HepG2 (cell line): ENCODE results near the gene NCBP1. TPM values are rescaled to one million over a fixed set of nuclear protein-coding genes. Genes with fewer than 3 reads are reported as not detected.
A peak's percentile ranks its signal among the peaks of the same experiment; 100 is the strongest.

Experiments used
- ATAC-seq: fragments of 200-7000 bp; cut with Tn5 transposase; 3 replicates; pipeline ENCODE4 v1.9.1; 2020; ENCODE audit warnings: mild to moderate bottlenecking, moderate library complexity
- BruUV-seq: library from RNA; stranded (reverse); fragments of 400-500 nt; replicated peaks from 2 replicates; lab custom pipeline; 2021; lab: Mats Ljungman, UMichigan
- CTCF ChIA-PET: fragments of 300-600 bp; formaldehyde crosslinking; extraction: SDS; loops from one replicate; lab custom pipeline; 2021; ENCODE audit warnings: low total read pairs, inconsistent platforms, low intra/inter-chr PET ratio; lab: Yijun Ruan, JAX
- POLR2A ChIA-PET: fragments of 350-600 bp; sonication (Branson Sonifier 250); formaldehyde crosslinking; loops from one replicate; lab custom pipeline; 2020; ENCODE audit warnings: antibody characterized with exemption, inconsistent platforms; lab: Yijun Ruan, JAX
- DNase-seq: peaks from one replicate; pipeline ENCODE4 v3.0.0-alpha.2; 2015; ENCODE audit warnings: low spot score
- FAIRE-seq: peaks from 3 replicates; lab custom pipeline; 2011; peaks lifted over from hg19 to GRCh38; lab: Jason Lieb, UNC
- H2AFZ ChIP-seq: one replicate; pipeline ENCODE4 v1.6.1; 2011; ENCODE audit warnings: low read length, inconsistent platforms
- H3K27ac ChIP-seq: fragments of 300-600 bp; 3 replicates; pipeline ENCODE4 v1.8.0; 2011; ENCODE audit warnings: mixed run types, mild to moderate bottlenecking, mixed read lengths, low read length, inconsistent platforms; ENCODE audit not compliant: insufficient read depth; ENCODE audit errors: extremely low read length
- H3K27me3 ChIP-seq, 2 experiments: fragments of 200-600 bp in 1 of 2; 2 replicates in 1 of 2; 3 replicates in 1 of 2; pipeline versions ENCODE4 v1.6.0 to v1.8.0; 2011; ENCODE audit warnings: low read length in 2 of 2, mild to moderate bottlenecking in 2 of 2, moderate library complexity in 2 of 2, inconsistent platforms in 1 of 2; ENCODE audit not compliant: insufficient read depth in 2 of 2, control insufficient read depth in 1 of 2
- H3K36me3 ChIP-seq, 2 experiments: fragments of 200-600 bp in 1 of 2; replicated peaks in 1 of 2; 2 replicates in 1 of 2; 3 replicates in 1 of 2; pipeline versions ENCODE4 v1.5.1 to v1.8.0; 2011; ENCODE audit warnings: low read length in 2 of 2, inconsistent platforms in 1 of 2; ENCODE audit not compliant: insufficient read depth in 2 of 2, control insufficient read depth in 1 of 2
- H3K4me1 ChIP-seq: 2 replicates; pipeline ENCODE4 v1.5.1; 2012; ENCODE audit warnings: low read length, inconsistent platforms; ENCODE audit not compliant: insufficient read depth
- H3K4me2 ChIP-seq: 2 replicates; pipeline ENCODE4 v1.6.0; 2011; ENCODE audit warnings: low read depth, low read length, inconsistent platforms
- H3K4me3 ChIP-seq, 3 experiments: fragments of 200-600 bp in 1 of 3; sonication (generic), shearing (Covaris generic) in 1 of 3; replicated peaks in 1 of 3; 2 replicates each; pipeline ENCODE4 v1.5.1; 2011 to 2016; ENCODE audit warnings: low read length in 3 of 3, inconsistent platforms in 2 of 3, low read depth in 2 of 3, mild to moderate bottlenecking in 2 of 3, control low read depth in 1 of 3, mixed read lengths in 1 of 3; ENCODE audit not compliant: insufficient read depth in 1 of 3
- H3K79me2 ChIP-seq: one replicate; pipeline ENCODE4 v1.6.1; 2011; ENCODE audit warnings: low read length, inconsistent platforms; ENCODE audit not compliant: insufficient read depth
- H3K9ac ChIP-seq: 2 replicates; pipeline ENCODE4 v1.6.0; 2011; ENCODE audit warnings: mild to moderate bottlenecking, low read depth, low read length, inconsistent platforms; ENCODE audit not compliant: insufficient read depth
- H3K9me3 ChIP-seq: 2 replicates; pipeline ENCODE4 v1.5.1; 2012; ENCODE audit warnings: mild to moderate bottlenecking, low read length
- H4K20me1 ChIP-seq: 2 replicates; pipeline ENCODE4 v1.6.0; 2011; ENCODE audit warnings: inconsistent platforms, mild to moderate bottlenecking, low read length, moderate library complexity; ENCODE audit not compliant: insufficient read depth
- ATM ChIP-seq: fragments of 450-650 bp; IDR thresholded peaks from 2 replicates; pipeline ENCODE4 v1.7.1; 2017; ENCODE audit warnings: mild to moderate bottlenecking, borderline replicate concordance
- BHLHE40 ChIP-seq: IDR thresholded peaks from 2 replicates; pipeline ENCODE4 v1.6.1; 2011; ENCODE audit warnings: low read length, improper control_type of control experiment
- FOSL1 ChIP-seq: sonication (generic); formaldehyde crosslinking; IDR thresholded peaks from 2 replicates; pipeline ENCODE4 v1.9.0; 2021; ENCODE audit warnings: missing genetic modification reagents, borderline replicate concordance
- FOSL2 ChIP-seq: sonication (generic); formaldehyde crosslinking; IDR thresholded peaks from 2 replicates; pipeline ENCODE4 v1.4.0; 2020; ENCODE audit warnings: missing genetic modification reagents
- GPBP1L1 ChIP-seq: sonication (generic); formaldehyde crosslinking; IDR thresholded peaks from 2 replicates; pipeline ENCODE4 v1.5.0; 2020; ENCODE audit warnings: mild to moderate bottlenecking, missing genetic modification reagents
- HINFP ChIP-seq: sonication (generic); formaldehyde crosslinking; IDR thresholded peaks from 2 replicates; pipeline ENCODE4 v1.4.0; 2020; ENCODE audit warnings: low read depth, mild to moderate bottlenecking, missing genetic modification reagents
- MAZ ChIP-seq, 2 experiments: sonication (generic) in 1 of 2; formaldehyde crosslinking in 1 of 2; IDR thresholded peaks; 2 replicates each; pipeline versions ENCODE4 v1.5.0 to v1.6.1; 2012 to 2020; ENCODE audit warnings: low read depth in 2 of 2, mild to moderate bottlenecking in 2 of 2, borderline replicate concordance in 1 of 2, improper control_type of control experiment in 1 of 2, low read length in 1 of 2, missing genetic modification reagents in 1 of 2, moderate library complexity in 1 of 2
- MTA3 ChIP-seq: sonication (generic); formaldehyde crosslinking; IDR thresholded peaks from 2 replicates; pipeline ENCODE4 v1.4.0; 2020; ENCODE audit warnings: missing genetic modification reagents
- REL ChIP-seq: sonication (generic); formaldehyde crosslinking; conservative IDR thresholded peaks from 2 replicates; pipeline ENCODE4 v1.8.0; 2022; ENCODE audit warnings: mild to moderate bottlenecking, missing genetic modification reagents, moderate library complexity
- U2AF2 ChIP-seq: fragments of 200-400 bp; formaldehyde crosslinking; IDR thresholded peaks from 2 replicates; pipeline ENCODE4 v1.6.1; 2017; ENCODE audit warnings: low read depth, mild to moderate bottlenecking, low read length
- ZBTB37 ChIP-seq: sonication (generic); formaldehyde crosslinking; IDR thresholded peaks from 2 replicates; pipeline ENCODE4 v1.4.0; 2020; ENCODE audit warnings: mild to moderate bottlenecking, missing genetic modification reagents
- ZNF143 ChIP-seq: sonication (generic); formaldehyde crosslinking; IDR thresholded peaks from 2 replicates; pipeline ENCODE4 v1.4.0; 2020; ENCODE audit warnings: missing genetic modification reagents
- WGBS: methylation state at CpG from one replicate; pipeline ENCODE4 v1.1.6; 2017; ENCODE audit warnings: low lambda C conversion rate; 5-methylcytosine and 5-hydroxymethylcytosine counted together
- in situ Hi-C: cut with HindIII; loops from 2 replicates; pipeline ENCODE4 v1.10.0; 2017; ENCODE audit warnings: low pct_unique_long_range_greater_than_20kb; ENCODE audit not compliant: extremely low pct_ligation_motif_present
- intact Hi-C: fragments of 100-400 bp; cut with micrococcal nuclease; formaldehyde crosslinking; loops from one replicate; pipeline ENCODE4 v1.10.0; 2022; ENCODE audit not compliant: unreplicated experiment
- polyA plus RNA-seq, 8 experiments: library from polyadenylated mRNA; depleted of rRNA in 3 of 8; stranded (reverse) in 7 of 8; unstranded in 1 of 8; fragments of >200 nt; fragmentation: Illumina TruSeq in 4 of 8; extraction: Trizol in 4 of 8; gene quantifications; 2 replicates each; pipeline versions ENCODE4 v1.2.1 to v1.2.3, GENCODE V29; 2011 to 2016; ENCODE audit warnings: low read depth in 4 of 8, missing spikeins in 1 of 8, mixed read lengths in 1 of 8; ENCODE audit not compliant: insufficient read depth in 1 of 8
- total RNA-seq, 5 experiments: library from RNA; depleted of rRNA; stranded (reverse); fragments of >200 nt; fragmentation: Illumina TruSeq; extraction: Trizol; gene quantifications; 2 replicates each; pipeline ENCODE4 v1.2.3, GENCODE V29; 2016; ENCODE audit warnings: low read depth in 1 of 5

NCBP1 gene
- total and polyA plus RNA-seq, 2 of the 13 experiments (the other 11 are each of a cell fraction or from before 2014, with no cell fraction given) = 13.3 to 40.2 TPM

GRCh38 chr9:97695390-97695789, 61.8 kb downstream of the NCBP1 start:
- ChIA-PET CTCF (no interaction called here), POLR2A (interaction anchor here (1.1 to 2.8 kb wide), 2 partner anchors 62 to 227 kb away, joined by 3 to 20 read pairs; partner anchors contain the start of genes NCBP1, TRMO and TSTD2)
- ATAC-seq (no peak), FAIRE-seq (peak; percentile 4), DNase-seq (no peak)
- no TSS peak for BruUV-seq
- Histone ChIP-seq H3K27ac (no peak overlapping the region), H3K4me3 (peak overlapping the region; percentile 83 to 86 (median 85); a peak in 5 of 6 replicates), H3K4me1 (peaks cover 57% of the 10 kb centered on the region), H3K79me2 (peaks cover 34% of the 10 kb centered on the region), H4K20me1 (no peaks in the 10 kb centered on the region), H3K9ac (peak overlapping the region; percentile 92), H3K4me2 (peak overlapping the region; percentile 81), H3K27me3 (no peaks in the 10 kb centered on the region), H3K9me3 (no peaks in the 10 kb centered on the region), H3K36me3 (peaks cover 7 to 8% of the 10 kb centered on the region in 2 experiments; a peak in 4 of 5 replicates), H2AFZ (no peak overlapping the region)
- in situ Hi-C loops = no loop called here
- TF ChIP-seq ATM = no peak
- 0 out of 2 replicates have a peak, but pooled peaks have one; percentile 41 for TF ChIP-seq REL (CRISPR knock-in tag)
- TF ChIP-seq GPBP1L1 (CRISPR knock-in tag) = no peak
- 25% methylated on average over 3 of the region's 3 CpGs for WGBS
- intact Hi-C loops = no loop called here

- Histone ChIP-seq H4K20me1 (no peaks in the 10 kb centered on the region), H3K4me3 (peak overlapping the region; percentile 83 to 86 (median 85)), H3K4me1 (peaks cover 61% of the 10 kb centered on the region), H3K4me2 (peak overlapping the region; percentile 81), H3K9ac (peak overlapping the region; percentile 92), H3K9me3 (no peaks in the 10 kb centered on the region), H3K27me3 (no peaks in the 10 kb centered on the region), H3K36me3 (peaks cover 2 to 3% of the 10 kb centered on the region in 2 experiments; a peak in 3 of 5 replicates), H2AFZ (peak overlapping the region; percentile 48), H3K79me2 (peaks cover 34% of the 10 kb centered on the region), H3K27ac (peak overlapping the region; percentile 82)
- ChIA-PET POLR2A (interaction anchor here (1.0 to 2.8 kb wide), 10 partner anchors 8 to 532 kb away, joined by 3 to 20 read pairs (median 4); partner anchors contain the start of genes ANP32B, NANS, NCBP1 and TRMO), CTCF (no interaction called here)
- ATAC-seq (peak; percentile 17; the same call in 1 of the 3 replicates), DNase-seq (peak; percentile 5), FAIRE-seq (no peak)
- in situ Hi-C loops = no loop called here
- TSS peak; percentile 45 for BruUV-seq
- 6% methylated on average over 8 of the region's 9 CpGs for WGBS
- intact Hi-C loops = no loop called here
- no peak for TF ChIP-seq BHLHE40
- no peak for TF ChIP-seq ZNF143 (CRISPR knock-in tag)
- TF ChIP-seq HINFP (CRISPR knock-in tag) = no peak
- no peak for TF ChIP-seq MAZ (IDR thresholded peaks at IDR 0.05; ENCODE audit: borderline replicate concordance, low read depth, low read length)
- no peak for TF ChIP-seq MAZ (CRISPR knock-in tag; IDR thresholded peaks at IDR 0.05; ENCODE audit: low read depth)
- TF ChIP-seq MTA3 = no peak
- 0 out of 2 replicates have a peak, but pooled peaks have one; percentile 5 for TF ChIP-seq U2AF2
- no peak for TF ChIP-seq ZBTB37 (CRISPR knock-in tag)
- TF ChIP-seq FOSL1 = 0 out of 2 replicates have a peak, but pooled peaks have one; percentile 2
- TF ChIP-seq FOSL2 = no peak
Observed at GRCh38 chr9:97695995-97696802, 62.6 kb downstream of the NCBP1 start.
